ENCODE data around the gene ADORA2A. TPM values are rescaled to one million over a fixed set of nuclear protein-coding genes. Genes with fewer than 3 reads are reported as not detected.

Gene ADORA2A
- total and polyA plus RNA-seq, 2 of the 8 experiments (the other 6 are each of a cell fraction or from before 2014, with no cell fraction given): 7.1 to 20.3 TPM

GRCh38 chr22:24416095-24416494, 11.3 kb upstream of the ADORA2A start:
- H3K9me3 ChIP-seq (ENCODE audit: insufficient read depth in 2 of 2, low read depth in 1 of 2, low read length in 1 of 2): no peaks in the 10 kb centered on the region
- 94% methylated on average over 8 of the region's 8 CpGs; no CpG with 5 or more reads in 1 of the 2 experiments for WGBS, 2 experiments (ENCODE audit: extremely low coverage in 1 of 2, insufficient coverage in 1 of 2, insufficient read length in 1 of 2, insufficient replicate concordance in 2 of 2, low coverage in 1 of 2, low lambda C conversion rate in 2 of 2, missing lambda C conversion rate in 1 of 2)
- POLR2A ChIA-PET (ENCODE audit: partially characterized antibody): no interaction called here

More at GRCh38 chr22:24416095-24416494, 11.3 kb upstream of the ADORA2A start:
- no peaks in the 10 kb centered on the region for H3K79me1 ChIP-seq (ENCODE audit: low read depth, low read length)
- H2BK120ac ChIP-seq (replicated peaks; ENCODE audit: low read depth, low read length): no peak overlapping the region
- H4K5ac ChIP-seq (ENCODE audit: insufficient read length, low read depth, low read length): no peak overlapping the region
- H4K8ac ChIP-seq (ENCODE audit: extremely low read depth, insufficient read depth, low read length): no peak overlapping the region
- H3K79me2 ChIP-seq (ENCODE audit: control insufficient read depth in 1 of 2, insufficient read depth in 2 of 2, low read length in 2 of 2): no peaks in the 10 kb centered on the region
- H2BK15ac ChIP-seq (ENCODE audit: low read length): no peak overlapping the region
- DNase-seq (ENCODE audit: low read depth in 1 of 2, low spot score in 2 of 2): peak in 1 of 2 experiments; percentile 39
- no peak overlapping the region for H2BK20ac ChIP-seq (ENCODE audit: low read length)
- H3K36me3 ChIP-seq (ENCODE audit: control insufficient read depth in 2 of 4, insufficient read depth in 4 of 4, low read length in 3 of 4): peaks cover 6 to 19% (median 11%) of the 10 kb centered on the region in 4 experiments; a peak in 7 of 8 replicates
- H2BK12ac ChIP-seq (ENCODE audit: low read depth, low read length): no peak overlapping the region
- H3K9ac ChIP-seq (replicated peaks in 1 of 4; ENCODE audit: extremely low read depth in 1 of 4, low read depth in 3 of 4, low read length in 3 of 4): no peak overlapping the region
- H3K23ac ChIP-seq (ENCODE audit: insufficient read length): no peak overlapping the region
- H4K20me1 ChIP-seq (replicated peaks in 1 of 2; ENCODE audit: control insufficient read depth in 1 of 2, insufficient read depth in 2 of 2, low read length in 2 of 2): peaks cover 0 to 1% of the 10 kb centered on the region in 2 experiments
- no peak for FAIRE-seq
- H2AFZ ChIP-seq (ENCODE audit: low read length): no peak overlapping the region
- no peak overlapping the region for H3K4me2 ChIP-seq (ENCODE audit: insufficient read depth in 1 of 2, low read depth in 2 of 2, low read length in 2 of 2)
- H3K4me1 ChIP-seq (replicated peaks in 1 of 4; ENCODE audit: control insufficient read depth in 3 of 4, insufficient read depth in 4 of 4, low read length in 3 of 4): peaks cover 0 to 28% (median 11%) of the 10 kb centered on the region in 4 experiments; a peak in 6 of 7 replicates
- no peak overlapping the region for H2AK5ac ChIP-seq (ENCODE audit: low read depth, low read length)
- no peak overlapping the region; the same call in 1 of the 2 replicates for H3K27ac ChIP-seq (ENCODE audit: low read depth, low read length)
- no peak overlapping the region for H3K4me3 ChIP-seq (ENCODE audit: extremely low read depth in 1 of 4, insufficient read depth in 2 of 4, low read depth in 3 of 4, low read length in 4 of 4)
- no peak overlapping the region for H3K14ac ChIP-seq (ENCODE audit: insufficient read length)
- no peaks in the 10 kb centered on the region for H3K27me3 ChIP-seq (replicated peaks in 1 of 4; ENCODE audit: control insufficient read depth in 3 of 4, extremely low read depth in 1 of 4, insufficient read depth in 3 of 4, low read length in 3 of 4)
- no peak overlapping the region for H3K56ac ChIP-seq (replicated peaks; ENCODE audit: insufficient read length, low read depth, low read length)
- no peak overlapping the region for H2BK5ac ChIP-seq (ENCODE audit: low read depth, low read length)
- CTCF ChIA-PET (ENCODE audit: partially characterized antibody): interaction anchor here (1.2 to 10.6 kb wide), 7 partner anchors 11 to 107 kb away, joined by 3 to 201 read pairs (median 11); partner anchors contain the start of genes ADORA2A and UPB1
- H3K4ac ChIP-seq (replicated peaks; ENCODE audit: insufficient read length, low read depth, low read length): no peak overlapping the region
- H3K23me2 ChIP-seq (ENCODE audit: low read depth, low read length): no peaks in the 10 kb centered on the region
- no peak overlapping the region for H4K91ac ChIP-seq (replicated peaks; ENCODE audit: insufficient read length, low read length)
- no peak overlapping the region for H3K18ac ChIP-seq (ENCODE audit: extremely low read depth, low read length)
